ENCODE data around the gene SMAD3. TPM values are rescaled to one million over a fixed set of nuclear protein-coding genes. Genes with fewer than 3 reads are reported as not detected.

Gene SMAD3
- total and polyA plus RNA-seq, 2 of the 8 experiments (the other 6 are each of a cell fraction or from before 2014, with no cell fraction given) = 10.1 to 12.4 TPM

DNA sequence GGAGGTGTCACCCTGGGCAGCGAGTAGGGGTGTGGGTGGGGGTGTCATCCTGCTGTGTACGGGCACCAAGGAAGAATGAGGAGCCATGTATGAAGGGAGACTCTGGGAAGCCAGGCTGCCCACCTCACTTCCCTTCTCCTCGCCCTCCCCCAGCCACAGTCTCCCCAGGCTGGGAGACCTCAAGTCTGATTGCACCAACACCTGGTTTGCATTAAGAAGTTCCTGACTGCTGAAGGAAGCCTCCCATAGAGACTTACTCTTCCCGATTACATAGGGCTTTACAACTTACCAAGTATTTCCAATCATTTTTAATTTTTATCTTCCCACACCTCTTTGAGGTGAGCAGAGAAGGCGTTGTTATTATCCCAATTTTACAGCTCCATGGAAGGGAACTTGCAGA lies 29.5 kb upstream of the SMAD3 start:
- Histone ChIP-seq H3K79me1 (ENCODE audit: low read depth, low read length) (no peaks in the 10 kb centered on the region), H2AK5ac (ENCODE audit: low read depth, low read length) (no peak overlapping the region; the same call in 1 of the 2 replicates), H3K79me2 (ENCODE audit: control insufficient read depth in 1 of 2, insufficient read depth in 2 of 2, low read length in 2 of 2) (no peaks in the 10 kb centered on the region), H3K4me2 (ENCODE audit: insufficient read depth in 1 of 2, low read depth in 2 of 2, low read length in 2 of 2) (no peak overlapping the region), H3K4me3 (ENCODE audit: extremely low read depth in 1 of 4, insufficient read depth in 2 of 4, low read depth in 3 of 4, low read length in 4 of 4) (no peak overlapping the region), H3K18ac (ENCODE audit: extremely low read depth, low read length) (no peak overlapping the region), H2BK20ac (ENCODE audit: low read length) (peak overlapping the region; percentile 77; the same call in 1 of the 2 replicates), H2BK5ac (ENCODE audit: low read depth, low read length) (peak overlapping the region; percentile 57; the same call in 1 of the 2 replicates), H3K14ac (ENCODE audit: insufficient read length) (no peak overlapping the region), H3K36me3 (ENCODE audit: control insufficient read depth in 2 of 4, insufficient read depth in 4 of 4, low read length in 3 of 4) (no peaks in the 10 kb centered on the region), H3K9me3 (ENCODE audit: insufficient read depth in 2 of 2, low read depth in 1 of 2, low read length in 1 of 2) (no peaks in the 10 kb centered on the region), H3K4ac (replicated peaks; ENCODE audit: insufficient read length, low read depth, low read length) (no peak overlapping the region), H3K4me1 (replicated peaks in 1 of 4; ENCODE audit: control insufficient read depth in 3 of 4, insufficient read depth in 4 of 4, low read length in 3 of 4) (peaks cover 12 to 43% (median 25%) of the 10 kb centered on the region in 4 experiments), H3K27me3 (replicated peaks in 1 of 4; ENCODE audit: control insufficient read depth in 3 of 4, extremely low read depth in 1 of 4, insufficient read depth in 3 of 4, low read length in 3 of 4) (peaks cover 2 to 34% (median 25%) of the 10 kb centered on the region in 4 experiments), H2BK15ac (ENCODE audit: low read length) (no peak overlapping the region), H2BK120ac (replicated peaks; ENCODE audit: low read depth, low read length) (no peak overlapping the region), H3K56ac (replicated peaks; ENCODE audit: insufficient read length, low read depth, low read length) (no peak overlapping the region), H3K27ac (ENCODE audit: low read depth, low read length) (no peak overlapping the region), H3K23ac (ENCODE audit: insufficient read length) (no peak overlapping the region), H4K91ac (replicated peaks; ENCODE audit: insufficient read length, low read length) (peak overlapping the region; percentile 13), H4K20me1 (replicated peaks in 1 of 2; ENCODE audit: control insufficient read depth in 1 of 2, insufficient read depth in 2 of 2, low read length in 2 of 2) (no peaks in the 10 kb centered on the region), H2AFZ (ENCODE audit: low read length) (no peak overlapping the region), H4K5ac (ENCODE audit: insufficient read length, low read depth, low read length) (no peak overlapping the region), H4K8ac (ENCODE audit: extremely low read depth, insufficient read depth, low read length) (no peak overlapping the region), H3K9ac (replicated peaks in 1 of 4; ENCODE audit: extremely low read depth in 1 of 4, low read depth in 3 of 4, low read length in 3 of 4) (no peak overlapping the region), H2BK12ac (ENCODE audit: low read depth, low read length) (peak overlapping the region; percentile 78; the same call in 1 of the 2 replicates), H3K23me2 (ENCODE audit: low read depth, low read length) (no peaks in the 10 kb centered on the region; the same call in 1 of the 2 replicates)
- WGBS, 2 experiments (ENCODE audit: extremely low coverage in 1 of 2, insufficient coverage in 1 of 2, insufficient read length in 1 of 2, insufficient replicate concordance in 2 of 2, low coverage in 1 of 2, low lambda C conversion rate in 2 of 2, missing lambda C conversion rate in 1 of 2) = 92% methylated on average over 5 of the region's 5 CpGs; no CpG with 5 or more reads in 1 of the 2 experiments
- DNase-seq (ENCODE audit: low read depth in 1 of 2, low spot score in 2 of 2) (no peak), FAIRE-seq (no peak)
- ChIA-PET POLR2A (ENCODE audit: partially characterized antibody) (interaction anchor here (1.8 kb wide), 1 partner anchor 27 kb away, joined by 5 read pairs; no protein-coding TSS in a partner anchor), CTCF (ENCODE audit: partially characterized antibody) (no interaction called here)
- TF ChIP-seq JUND (IDR thresholded peaks at IDR 0.05; ENCODE audit: low read length) (no peak), POLR2A (IDR thresholded peaks at IDR 0.05; ENCODE audit: control extremely low read depth in 1 of 2, low read depth in 2 of 2, low read length in 2 of 2) (no peak), SIX5 (IDR thresholded peaks at IDR 0.05; ENCODE audit: low read depth, low read length) (no peak), RXRA (IDR thresholded peaks at IDR 0.05; ENCODE audit: insufficient read depth, low read depth, low read length) (no peak), HDAC2 (IDR thresholded peaks at IDR 0.05; ENCODE audit: borderline replicate concordance in 1 of 2, low read depth in 2 of 2, low read length in 2 of 2) (no peak), GTF2F1 (IDR thresholded peaks at IDR 0.05; ENCODE audit: borderline replicate concordance, low read depth, low read length) (no peak), ZNF274 (IDR thresholded peaks at IDR 0.05; ENCODE audit: borderline replicate concordance, extremely low read depth, low read length) (no peak), BCL11A (IDR thresholded peaks at IDR 0.05; ENCODE audit: low read depth in 2 of 2, low read length in 2 of 2) (no peak), CEBPB (IDR thresholded peaks at IDR 0.05; ENCODE audit: low read depth, low read length) (no peak), BACH1 (IDR thresholded peaks at IDR 0.05; ENCODE audit: low read length) (no peak), RAD21 (IDR thresholded peaks at IDR 0.05 in 1 of 2, conservative IDR thresholded peaks at IDR 0.05 in 1 of 2; ENCODE audit: low read depth in 2 of 2, low read length in 2 of 2) (no peak), SP1 (IDR thresholded peaks at IDR 0.05; ENCODE audit: low read depth, low read length) (no peak)

Measured in H1 (cell line).